Muscle of back (tissue), 11 donors: ENCODE measurements around the gene GCK. TPM values are rescaled to one million over a fixed set of nuclear protein-coding genes. Genes with fewer than 3 reads are reported as not detected.
A peak's percentile ranks its signal among the peaks of the same experiment; 100 is the strongest.

Experiments
- DNase-seq, 3 donors: peaks; one replicate each; pipeline versions ENCODE4 v3.0.0 to v3.0.0-alpha.2; 2013
- polyA plus RNA-seq, 10 donors: library from polyadenylated mRNA; unstranded; fragments of 120-200 nt; gene quantifications; one replicate each; pipeline ENCODE4 v1.2.1, GENCODE V29; 2013; ENCODE audit not compliant: insufficient read length in 10 of 10

Gene GCK
- polyA plus RNA-seq, 10 donors: 2.5 to 4.8 (median 4.0) TPM

DNA sequence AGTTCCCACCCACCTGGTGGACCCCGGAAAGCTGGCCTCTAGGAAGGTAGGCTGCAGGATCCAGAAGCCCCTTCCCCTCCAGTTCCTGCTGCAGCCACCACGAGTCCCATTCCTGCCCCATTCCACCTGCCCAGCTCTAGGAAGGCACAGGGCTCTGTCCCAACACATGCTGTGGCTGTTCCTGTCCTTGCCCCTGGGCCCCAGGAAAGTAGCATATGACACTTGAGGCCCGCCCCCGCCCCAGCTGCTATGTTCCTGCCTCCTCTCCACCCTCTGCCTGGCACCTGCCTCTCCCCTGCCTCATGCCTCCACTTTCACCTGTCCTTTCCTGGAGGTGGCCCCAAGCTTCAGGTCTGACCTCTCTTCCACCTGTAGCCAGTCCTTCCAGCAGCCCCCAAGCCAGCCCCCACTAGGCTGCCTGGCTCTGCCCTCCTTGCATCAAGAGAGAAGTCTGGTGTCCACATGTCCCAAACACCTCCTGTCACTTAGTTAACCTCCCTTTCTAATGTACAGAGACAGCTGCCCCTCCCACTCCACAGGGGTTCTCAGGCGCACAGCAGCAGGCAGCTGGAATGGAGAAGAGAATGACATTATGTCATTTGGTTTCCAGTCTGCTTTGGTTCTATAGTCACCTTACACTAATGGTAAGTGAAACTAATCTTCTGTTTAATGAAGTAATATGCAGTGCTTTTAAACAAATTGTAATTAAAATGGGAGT lies 34.3 kb upstream of the GCK start:
- no peak for DNase-seq

DNA sequence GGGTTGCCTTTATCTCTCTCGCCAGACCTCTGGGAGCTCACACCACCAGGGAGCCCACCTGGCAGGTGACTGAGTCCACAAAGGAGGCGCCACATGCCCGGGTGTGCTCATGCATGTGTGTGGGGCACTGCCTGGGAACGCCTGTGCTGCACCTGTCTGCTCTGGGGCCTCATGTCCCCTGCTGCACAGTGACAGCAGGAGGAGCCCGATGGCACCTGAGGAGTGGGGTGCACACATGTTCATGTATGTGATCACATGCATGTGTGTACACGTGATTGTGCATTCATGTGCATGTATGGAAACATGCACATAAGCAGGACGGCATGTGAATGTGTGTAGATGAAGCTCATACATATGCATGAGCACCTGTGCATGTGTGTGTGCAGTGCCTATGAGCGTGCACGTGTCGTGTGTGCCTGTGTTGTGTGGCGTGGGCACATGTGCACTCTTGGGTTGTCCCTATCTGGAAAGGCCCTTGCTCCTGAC lies 33.6 kb upstream of the GCK start:
- no peak for DNase-seq

DNA sequence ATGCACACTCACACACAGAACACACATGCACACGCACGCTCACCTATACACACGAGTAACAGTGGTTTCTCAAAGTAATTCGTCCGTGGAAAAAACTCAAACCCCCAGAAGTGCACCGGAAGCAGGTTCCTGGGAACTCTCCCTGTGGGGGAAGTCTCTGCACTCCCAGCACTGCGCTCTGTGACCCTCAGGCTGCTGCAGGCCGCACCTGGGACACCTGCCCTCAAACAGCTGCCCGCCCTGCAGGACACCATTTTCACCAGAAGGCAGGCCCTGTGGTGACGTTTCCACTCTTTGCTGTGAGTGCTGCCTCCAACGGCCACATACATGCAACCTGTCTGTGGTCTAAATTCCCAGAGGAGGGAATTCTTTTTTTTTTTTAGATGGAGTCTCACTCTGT lies 32.8 kb upstream of the GCK start:
- no peak for DNase-seq

DNA sequence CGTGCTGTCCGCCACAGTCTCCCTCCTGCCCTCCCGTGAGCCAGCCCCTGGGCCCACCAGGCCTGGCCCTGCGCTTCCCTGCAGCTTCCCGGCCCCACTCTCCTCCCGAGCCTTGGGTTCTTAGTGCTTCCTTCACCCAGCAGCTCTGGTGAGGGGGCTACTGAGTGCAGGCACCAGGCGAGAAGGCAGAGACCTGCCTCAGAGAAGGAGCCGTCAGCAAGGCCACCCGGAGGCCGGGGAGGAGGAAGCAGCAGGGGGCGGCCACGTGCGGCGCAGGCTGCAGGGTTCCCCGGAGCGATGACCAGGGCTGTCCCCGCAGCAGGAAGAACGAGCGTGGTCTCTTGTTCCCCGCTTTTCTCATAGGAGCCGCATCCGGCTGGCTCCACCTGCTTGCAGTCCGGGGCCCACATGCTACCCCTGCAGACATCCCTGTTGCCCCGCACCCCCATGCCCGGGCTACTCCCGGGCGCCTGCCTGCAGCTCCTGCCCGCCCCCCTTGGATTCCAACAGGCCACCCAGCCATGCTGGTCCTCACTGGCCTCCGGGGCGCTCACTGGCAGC lies 32.1 kb upstream of the GCK start:
- DNase-seq: no peak

DNA sequence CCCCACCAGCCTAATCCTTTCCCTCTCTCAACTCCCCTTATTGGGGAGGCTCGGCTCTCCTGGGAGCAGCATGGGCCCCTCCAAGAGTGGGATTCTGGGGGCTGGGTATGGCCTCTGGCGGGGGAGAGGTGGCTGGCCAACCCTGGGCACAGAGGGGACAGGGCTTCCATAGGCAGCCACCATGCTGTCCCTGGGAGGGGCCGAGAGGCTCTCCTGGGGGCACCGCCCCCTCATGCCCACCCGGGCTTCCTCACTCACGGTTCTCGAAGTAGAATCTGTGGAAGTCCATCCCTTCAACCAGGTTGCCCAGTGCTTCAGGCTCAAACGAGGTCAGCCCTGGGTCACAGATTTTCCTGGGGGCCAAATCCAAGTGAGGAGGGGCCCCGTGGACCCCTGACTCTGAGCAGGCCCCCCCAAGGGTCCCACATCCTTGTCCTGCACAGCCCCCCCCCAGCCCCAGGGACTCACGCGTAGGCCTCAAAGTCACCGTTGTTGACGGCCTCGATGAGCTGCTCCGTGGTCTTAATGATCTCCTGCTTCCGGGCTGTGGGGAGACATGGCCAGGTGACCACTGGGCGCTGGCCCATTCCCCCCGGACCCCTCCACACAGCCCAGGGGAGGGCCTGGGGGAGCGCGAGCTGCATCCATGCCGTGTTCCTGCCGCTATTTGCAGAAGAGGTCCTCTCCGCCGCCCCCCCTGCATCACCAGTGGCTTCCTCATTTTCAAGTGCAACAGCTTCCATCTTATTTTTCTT lies 31.3 kb upstream of the GCK start:
- no peak for DNase-seq

DNA sequence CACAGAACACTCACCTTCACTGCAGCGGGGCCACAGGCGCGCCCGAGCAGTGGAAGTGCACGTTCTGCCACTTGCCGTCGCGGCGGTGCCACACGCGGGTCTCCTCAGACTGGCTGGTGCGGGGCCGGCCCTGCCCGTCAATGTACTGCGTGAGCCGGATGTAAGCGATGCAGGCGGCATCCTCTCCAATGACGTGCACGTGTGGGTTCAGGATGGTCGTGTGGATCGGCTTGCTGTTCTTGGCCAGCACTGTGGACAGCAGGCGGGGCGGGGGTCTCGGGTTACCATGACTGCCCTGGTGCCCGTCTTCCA lies 30.8 kb upstream of the GCK start:
- no peak for DNase-seq

DNA sequence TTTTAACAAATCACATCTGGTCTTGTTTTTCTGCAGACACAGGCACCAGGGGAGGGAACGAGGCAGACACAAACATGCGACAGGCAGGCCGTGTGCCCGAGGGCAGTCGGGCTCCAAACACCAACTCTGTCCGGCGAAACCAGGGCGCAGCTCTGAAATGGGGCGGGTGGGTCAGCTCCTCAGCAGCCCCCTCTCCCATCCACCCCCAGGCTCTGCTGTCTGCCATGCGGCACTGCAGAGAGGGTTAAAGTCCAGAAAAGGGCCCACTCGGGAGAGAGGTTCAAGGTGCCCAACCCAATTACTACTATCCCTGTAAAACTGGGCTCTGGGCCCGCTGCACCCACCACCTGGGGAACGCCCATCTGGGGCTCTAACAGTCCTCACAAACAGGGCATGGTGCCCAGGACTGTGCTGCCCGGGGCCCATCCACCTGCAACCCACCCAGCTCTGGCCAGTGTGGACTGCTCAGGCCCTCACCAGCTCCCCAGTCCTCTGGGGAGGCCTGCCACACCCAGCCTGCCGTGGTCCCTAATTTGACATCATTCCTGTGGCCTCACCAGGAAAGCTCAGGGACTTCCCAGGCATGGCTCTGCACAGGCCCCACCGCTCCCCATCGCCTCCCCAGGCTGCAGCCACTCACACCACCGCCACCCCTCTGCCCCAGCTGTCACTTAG lies 30.3 kb upstream of the GCK start:
- DNase-seq: no peak

DNA sequence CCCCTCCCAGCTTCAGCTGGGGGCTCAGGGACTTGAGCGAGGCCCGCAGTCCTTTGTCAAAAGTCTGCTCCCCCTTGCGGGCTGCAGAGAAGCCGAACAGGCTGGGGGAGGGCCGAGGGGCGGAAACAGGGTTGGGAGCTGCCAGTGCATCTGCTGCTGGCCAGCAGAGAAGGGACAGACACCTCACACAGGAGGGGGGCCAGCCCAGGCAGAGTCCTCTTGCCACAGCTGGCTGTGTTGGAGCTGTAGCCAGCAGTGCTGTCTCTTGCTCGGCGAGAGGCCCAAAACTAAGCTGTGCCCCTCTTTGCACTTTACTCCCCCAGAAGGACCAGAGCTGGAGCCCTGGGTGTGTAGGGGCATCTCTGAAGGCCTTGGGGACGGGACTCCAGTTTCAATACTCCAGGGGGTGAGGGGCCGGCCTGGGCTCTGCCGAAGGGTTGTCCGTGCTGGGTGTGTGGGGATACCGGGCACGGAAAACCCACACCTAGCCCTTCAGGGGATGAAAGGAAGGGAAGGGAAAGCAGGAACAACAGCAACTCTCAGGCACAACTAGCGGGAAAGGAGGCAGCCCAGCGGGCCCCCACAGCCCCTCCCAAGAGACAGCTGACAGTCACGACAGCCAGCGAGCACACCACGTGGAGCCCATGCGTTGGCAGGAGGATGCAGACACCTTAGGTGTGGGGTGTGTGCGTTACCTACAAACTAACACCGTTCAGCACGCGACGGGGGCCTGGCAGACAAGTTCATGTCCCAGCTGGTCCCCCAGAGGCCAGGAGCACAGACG lies 29.4 kb upstream of the GCK start:
- DNase-seq: peak in 1 of 3 donors; percentile 80

DNA sequence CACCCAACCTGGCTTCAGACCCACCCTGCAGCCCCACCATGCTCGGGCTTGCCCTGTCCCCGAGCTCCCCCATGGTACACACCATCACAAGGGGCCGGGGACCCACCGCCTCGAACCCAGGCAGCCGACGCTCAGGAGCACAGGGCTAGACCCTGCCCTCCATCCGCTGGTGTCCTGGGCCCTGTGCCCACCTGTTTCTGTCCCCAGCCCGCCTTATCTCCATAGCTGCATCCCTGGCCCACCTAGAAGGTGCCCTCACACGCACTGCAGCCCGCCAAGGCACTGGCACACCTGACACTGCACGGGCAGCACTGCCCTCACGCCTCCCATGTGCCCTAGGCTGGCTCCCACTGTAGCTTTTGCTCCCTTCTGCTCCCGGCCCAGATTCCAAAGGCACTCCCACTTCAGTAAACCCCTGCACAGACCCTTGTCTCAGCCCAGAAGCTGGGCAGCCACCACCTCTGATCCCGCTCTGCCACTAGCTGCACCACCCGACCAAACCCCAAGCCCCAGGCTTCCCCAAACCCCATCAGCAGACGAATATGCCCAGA lies 28.7 kb upstream of the GCK start:
- no peak for DNase-seq

DNA sequence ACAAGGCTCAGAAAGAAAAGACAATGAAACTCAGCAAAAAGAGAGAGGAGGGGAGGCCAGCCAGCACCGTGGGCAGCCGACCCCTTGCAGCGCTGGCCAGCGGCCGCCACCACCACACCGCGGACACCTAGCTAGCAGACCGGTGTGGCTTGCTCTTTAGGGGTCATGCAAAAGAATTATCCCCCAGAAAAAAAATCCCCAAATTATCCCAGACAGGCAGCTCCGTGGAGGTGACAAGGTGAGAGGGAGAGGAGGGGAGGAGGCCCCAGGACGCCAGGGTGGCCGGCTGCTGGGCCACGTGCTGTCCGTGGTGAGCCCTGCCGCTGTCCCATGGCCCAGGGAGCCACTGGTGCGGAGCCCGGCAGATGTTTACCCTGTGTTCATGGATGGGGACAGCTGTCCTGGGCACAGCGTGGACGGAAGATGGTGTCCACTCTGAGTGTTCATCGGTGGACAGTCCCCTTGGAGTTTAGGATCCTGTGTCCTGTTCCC lies 28.0 kb upstream of the GCK start:
- DNase-seq: no peak

DNA sequence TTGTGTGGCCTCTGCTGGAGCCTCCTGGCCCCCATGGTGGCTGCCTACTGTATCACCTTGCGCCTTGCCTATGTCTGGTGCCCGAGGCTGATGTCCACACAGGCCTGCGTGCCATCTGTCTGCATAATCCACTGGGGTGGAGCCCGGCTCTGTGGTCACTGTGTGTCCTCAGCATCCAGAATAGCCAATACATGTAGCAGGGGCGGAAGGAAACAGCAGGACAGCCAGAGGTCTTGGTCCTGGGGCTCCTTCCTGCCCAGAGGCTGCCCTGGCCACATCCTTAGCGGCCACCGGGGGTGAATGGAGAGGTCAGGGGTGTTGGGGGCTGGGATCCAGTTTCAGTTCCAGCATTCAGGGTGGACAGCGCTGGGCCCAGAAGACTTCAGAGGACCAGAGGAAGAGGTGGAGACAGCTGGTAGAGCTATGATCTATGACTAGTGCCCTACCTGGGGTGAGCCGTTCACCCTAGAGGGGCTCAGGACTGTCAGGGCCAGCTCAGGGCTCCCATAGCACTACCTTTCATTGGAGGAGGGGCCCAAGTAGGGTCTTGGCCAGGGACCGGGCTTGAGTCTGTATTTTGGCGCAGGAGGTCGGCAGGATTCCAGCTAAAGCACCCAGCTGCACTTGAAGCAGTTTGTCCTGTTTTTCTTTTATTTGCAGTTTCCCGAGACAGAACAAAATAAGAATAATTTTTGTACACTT lies 27.4 kb upstream of the GCK start:
- DNase-seq: peak in 1 of 3 donors; percentile 62

DNA sequence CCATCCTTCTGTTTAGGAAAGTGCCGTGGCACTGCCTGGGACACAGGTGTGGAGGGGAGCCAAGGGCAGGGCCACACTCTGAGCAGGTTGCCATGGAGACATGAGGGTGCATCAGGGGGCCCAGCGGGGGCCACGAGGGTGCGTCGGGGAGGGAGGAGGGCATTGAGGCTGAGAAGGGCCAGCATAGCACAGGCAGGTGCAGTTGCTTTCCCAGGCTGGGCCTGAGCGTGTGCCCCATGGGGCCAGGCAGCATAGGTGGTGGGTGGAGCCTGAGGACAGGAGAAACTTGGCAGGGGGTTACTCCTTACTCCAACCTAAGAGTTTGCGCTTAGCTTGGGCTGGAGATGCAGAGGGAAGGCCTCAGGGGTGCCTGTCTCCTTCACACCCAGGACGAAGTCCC lies 26.8 kb upstream of the GCK start:
- DNase-seq: no peak

DNA sequence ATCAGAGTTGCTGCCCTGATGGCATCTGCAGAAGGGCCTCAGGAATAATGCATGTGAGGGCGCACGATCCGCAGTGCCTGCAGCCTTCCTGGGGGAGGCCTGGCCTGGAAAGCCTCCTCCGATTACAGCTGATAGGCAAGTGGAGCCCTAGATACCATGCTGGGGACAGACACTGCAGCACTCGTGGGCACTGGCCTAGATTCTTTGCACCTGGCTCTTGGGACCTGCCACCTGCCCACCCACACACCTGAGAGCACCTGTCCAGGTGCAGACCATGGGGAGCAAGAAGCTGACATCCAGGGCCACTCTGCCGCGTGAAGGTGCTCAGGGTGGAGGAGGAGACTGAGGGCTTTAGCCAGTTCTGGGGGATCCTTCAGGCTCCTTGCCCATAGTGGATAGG lies 26.3 kb upstream of the GCK start:
- no peak for DNase-seq

DNA sequence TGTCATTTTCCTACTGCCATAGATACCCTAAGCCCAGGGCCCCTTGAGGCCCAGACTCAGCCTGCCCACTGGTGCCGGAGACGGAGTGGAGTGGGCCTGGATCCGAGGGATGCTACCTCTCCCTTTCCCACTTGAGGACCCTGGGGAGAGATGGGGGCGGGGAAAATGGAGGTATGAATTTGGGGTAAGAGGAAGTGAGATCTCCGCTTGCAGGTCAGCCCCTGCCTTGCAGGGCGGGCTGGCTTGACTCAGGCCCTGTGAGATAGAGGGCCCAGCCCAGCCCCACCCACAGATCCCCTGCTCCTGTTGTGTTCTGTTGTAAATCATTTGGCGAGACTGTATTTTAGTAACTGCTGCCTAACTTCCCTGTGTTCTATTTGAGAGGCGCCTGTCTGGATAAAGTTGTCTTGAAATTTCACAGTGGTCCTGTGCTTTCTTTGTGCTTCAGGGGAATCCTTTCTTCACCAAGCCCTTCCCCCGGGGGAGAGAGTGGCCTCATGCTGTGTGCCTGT lies 24.7 kb upstream of the GCK start:
- no peak for DNase-seq

DNA sequence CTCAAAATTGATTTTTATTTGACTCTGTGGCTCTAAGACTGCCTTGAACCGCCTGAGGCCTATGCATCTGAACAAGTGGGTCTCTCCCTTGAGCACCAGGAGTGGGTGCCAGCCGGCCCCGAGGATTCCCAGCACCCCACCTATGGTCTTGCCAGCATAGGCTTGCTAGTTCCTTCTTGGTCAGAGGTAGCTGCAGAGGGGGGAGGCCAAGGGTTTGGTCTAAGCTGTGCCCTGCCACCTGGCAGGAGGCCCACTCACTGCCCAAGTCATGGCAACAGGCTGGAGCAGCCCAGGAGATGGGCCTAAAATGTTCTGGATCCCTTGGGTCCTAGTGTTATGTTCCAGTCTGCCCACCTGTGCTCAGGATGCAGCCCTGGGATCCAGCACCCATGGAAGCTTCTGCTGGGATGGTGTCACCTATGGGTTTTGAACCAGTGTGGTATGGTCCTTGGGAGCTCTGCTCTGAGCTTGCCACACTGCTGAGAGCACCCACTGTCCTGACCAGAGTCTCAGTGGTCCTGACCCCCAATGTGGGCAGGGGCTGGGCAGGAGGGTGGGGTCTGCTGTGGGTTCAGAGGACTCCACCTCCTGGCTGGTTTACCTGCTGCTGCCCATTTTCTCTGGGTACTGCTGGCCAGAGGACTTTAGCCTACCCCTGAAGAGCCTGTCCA lies 24.1 kb upstream of the GCK start:
- DNase-seq: no peak

DNA sequence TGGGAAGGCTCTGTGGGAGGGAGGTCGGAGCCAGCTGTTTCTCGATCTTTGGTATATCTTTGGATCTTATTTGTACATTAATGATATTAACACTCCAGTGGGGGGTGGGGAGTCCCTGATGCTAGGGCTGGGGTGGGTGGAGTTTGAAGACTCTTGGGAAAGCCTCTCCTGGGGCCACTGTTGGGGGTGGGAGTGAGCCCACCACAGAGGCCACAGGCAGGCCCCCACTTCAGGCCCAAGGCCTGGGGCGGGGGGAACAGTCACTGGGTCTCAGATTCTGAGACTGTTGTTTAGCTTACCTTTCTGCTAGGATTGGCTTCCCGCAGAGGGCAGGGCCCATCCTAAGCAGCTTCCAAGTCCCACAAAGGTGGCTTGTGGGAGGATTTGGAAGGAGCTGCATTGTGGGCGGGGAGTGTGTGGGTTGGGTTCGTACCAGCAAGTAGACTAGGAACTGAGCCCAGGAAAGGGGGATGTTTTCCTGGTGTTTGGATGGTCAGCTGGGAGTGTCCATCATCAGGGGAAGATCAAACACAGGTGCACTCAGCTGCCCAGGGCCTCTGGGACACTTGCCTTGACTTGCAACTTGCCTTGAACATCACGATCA lies 23.4 kb upstream of the GCK start:
- DNase-seq: peak in 1 of 3 donors; percentile 30

DNA sequence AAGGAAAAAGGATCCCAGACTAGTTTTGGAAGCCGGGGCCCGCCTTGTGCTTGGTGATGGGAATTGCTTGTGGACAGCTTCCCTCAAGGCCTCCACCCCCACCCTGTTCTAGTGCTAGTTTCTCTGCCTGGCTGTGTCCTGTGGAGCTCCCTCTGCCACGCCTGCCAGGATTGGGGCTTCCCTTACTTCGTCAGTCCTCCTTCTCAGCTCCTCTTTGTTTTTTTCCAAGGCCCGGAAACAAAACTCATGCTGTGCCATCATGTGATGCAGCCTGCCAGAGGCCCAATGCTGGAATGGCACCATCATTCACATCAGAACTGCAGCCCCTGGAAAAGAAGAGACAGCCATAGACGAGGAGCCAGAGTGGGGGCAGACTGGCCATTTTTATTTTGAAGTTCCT lies 22.8 kb upstream of the GCK start:
- DNase-seq: no peak

DNA sequence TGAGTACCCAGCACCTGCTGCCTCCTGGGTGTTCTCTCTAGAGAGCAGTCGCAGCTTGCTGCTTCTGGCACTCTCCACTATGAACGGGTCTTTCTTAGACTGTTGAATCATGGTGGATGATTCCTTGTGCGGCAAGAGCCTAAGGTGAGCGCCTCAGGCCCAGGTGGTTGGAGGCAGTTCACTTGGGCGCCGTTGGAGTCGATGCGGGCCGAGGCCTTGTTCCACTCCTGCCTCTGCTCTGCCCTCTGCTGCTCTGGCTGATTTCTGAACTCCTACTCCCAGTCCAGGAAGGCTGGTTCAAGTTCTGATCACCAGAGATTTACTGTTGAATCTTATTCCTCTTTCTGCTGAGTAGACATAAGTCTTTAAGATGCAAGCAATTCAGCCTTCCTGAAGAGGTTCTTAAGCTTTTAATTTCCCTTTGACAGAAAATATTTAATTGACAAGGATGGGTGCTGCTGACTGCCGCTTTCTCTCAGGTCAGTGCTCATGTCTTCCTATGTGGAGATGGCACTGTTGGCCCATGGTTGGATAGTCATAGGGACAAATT lies 22.0 kb upstream of the GCK start:
- DNase-seq: no peak

DNA sequence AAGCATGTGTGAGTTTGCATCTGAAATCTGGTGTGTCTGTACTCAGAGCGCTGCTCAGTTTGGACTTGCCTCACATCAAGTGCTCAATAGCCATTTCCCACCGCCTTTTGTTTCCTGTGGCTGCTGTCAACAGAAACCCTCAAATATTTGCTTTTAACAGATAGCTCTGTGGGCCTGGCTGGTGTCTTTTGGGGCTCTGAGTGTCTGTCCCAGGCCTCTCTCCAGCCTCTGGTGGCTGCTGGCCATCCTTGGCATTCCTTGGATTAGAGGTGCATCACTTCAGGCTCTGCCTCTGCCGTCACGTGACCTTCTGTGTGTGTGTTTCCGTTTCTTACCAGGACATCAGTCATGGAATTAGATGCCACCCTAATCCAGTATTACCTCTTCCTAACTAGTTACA lies 20.9 kb upstream of the GCK start:
- DNase-seq: no peak
